GM18909 (cell line): ENCODE measurements around the gene RGPD6.
"Not testable (repeated sequence)": the region's sequence is repeated elsewhere in the genome, so short reads cannot be mapped to it uniquely, and the experiment has no call there.

ENCODE experiments used
- ATAC-seq: cut with Tn5 transposase; IDR thresholded peaks from one replicate; pipeline ENCODE4 v1.9.1; 2021; ENCODE audit warnings: mild to moderate bottlenecking; ENCODE audit not compliant: unreplicated experiment, poor library complexity

RGPD6 gene

DNA sequence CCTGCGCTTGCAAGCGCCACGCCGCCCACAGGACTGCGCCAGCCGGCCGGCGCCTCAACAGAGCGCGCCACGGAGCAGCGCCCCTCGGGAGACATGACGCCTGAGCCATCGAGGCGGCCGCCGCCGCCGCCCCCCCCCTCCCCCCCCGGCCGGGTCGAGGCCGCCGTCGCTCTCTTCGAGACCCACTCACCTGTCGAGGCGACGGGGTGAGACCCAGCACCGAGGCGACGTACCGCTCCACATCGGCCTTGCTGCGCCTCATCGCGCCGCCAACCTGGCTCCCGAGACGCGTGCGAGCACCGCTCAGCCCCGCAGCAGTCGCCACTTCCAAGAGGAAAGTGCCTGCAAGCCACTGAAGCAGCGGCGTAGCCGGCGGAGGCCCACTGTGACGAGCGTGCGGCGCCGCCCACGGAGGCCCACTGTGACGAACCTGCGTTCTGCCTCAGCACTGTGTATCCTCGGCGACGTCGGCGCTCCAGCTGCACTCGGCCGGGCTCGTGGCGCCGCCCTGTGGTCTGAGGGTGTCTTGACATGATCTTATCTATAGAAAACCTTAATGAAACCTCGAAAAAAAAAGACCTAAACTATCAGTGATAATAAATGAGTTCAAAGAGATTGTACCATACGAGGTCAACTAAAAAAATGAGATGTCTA, at the start of gene RGPD6:
Gene RGPD6 (minus strand): TSS at position 460 of the 654 bp plus-strand sequence. CDS start 198 bp downstream, at position 262.
- ATAC-seq = peak; percentile 97

DNA sequence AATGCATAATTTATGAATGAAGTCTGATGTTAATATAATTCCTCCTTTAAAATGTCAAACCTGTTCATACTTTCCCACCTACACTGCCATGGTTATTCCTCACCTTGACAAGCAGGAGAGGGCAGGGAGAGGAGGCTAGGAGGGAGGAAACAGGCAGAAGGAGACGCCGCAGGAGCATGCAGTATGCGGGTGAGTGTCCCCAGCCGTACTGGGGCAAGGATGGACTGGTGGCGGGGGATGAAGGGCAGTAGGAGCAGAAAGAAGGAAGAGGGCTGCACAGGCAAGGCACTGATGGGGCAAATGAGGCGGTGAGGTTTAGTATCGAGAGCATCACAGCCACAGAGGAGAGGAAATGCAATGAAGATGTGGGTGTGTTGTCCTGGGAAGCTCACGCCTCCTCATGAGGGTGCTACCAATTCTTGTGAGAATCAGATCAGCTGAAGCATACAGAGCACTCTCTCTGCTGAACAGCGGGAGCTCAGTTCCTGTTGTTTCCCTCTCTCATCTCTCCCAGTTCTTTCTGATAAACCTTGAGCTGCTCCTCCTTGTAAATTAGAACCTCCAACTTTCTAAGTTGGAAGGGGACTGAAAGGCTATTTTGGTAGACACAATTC, 42.4 kb upstream of the RGPD6 start:
- not testable (repeated sequence) for ATAC-seq

GRCh38 chr2:110613927-110614326, 36.9 kb upstream of the RGPD6 start:
- not testable (repeated sequence) for ATAC-seq

DNA sequence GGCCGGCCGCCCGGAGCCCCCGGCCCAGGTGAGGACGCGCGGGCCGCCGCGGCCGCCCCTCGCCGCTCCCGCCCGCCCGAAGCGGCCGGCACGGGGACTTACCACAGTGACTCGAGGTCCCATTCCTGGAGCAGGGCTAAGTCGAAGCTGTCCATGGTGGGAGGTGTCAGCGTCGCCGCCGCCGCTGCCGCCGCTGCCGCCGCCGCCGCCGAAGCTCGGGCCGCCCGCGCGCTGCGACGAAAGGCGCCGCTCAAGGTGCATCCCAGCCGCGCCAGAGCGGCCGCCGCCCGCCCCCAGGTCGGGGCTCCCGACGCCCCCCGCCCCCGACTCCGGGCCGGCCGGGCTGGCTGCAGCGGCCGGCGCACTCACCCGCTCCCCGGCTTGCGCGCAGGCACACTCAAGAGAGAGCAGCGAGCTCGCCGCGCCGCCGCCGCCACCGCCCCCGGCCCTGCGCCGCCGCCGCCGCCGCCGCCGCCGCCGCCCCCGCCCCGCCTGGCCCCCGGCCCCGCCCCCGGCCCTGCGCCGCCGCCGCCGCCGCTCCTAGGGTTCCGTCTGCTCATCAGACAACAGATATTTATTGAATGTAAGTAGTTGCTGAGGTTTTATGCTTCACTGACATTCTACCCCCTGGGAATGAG, 33.7 kb upstream of the RGPD6 start:
- not testable (repeated sequence) for ATAC-seq

GRCh38 chr2:110609843-110610612, 33.0 kb upstream of the RGPD6 start:
- not testable (repeated sequence) for ATAC-seq

- not testable (repeated sequence) for ATAC-seq
These were observed 31.9 kb upstream of the RGPD6 start for GRCh38 chr2:110608788-110609502.

- ATAC-seq = not testable (repeated sequence)
These were observed 28.0 kb upstream of the RGPD6 start for GRCh38 chr2:110605057-110605456.

GRCh38 chr2:110603917-110604591, 27.0 kb upstream of the RGPD6 start:
- ATAC-seq = not testable (repeated sequence)

DNA sequence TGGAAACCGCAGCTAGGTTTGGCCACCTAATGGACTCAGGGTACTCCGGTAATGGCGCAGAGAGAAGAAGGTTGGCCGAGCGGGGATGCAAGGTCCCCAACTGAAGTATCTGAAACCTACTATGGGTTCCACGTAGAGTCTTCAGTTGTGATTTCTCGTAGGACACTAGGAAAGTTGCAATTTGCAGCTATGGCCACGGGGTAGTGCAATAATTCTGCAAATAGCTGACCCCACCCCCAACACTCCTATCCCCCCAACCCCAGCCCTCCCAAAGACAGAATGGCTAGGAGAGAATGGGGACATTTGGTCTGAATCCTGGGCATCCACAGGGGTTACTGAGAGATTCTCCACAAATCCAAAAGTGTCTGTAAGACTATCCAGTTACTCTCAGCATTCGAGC, 25.1 kb upstream of the RGPD6 start:
- ATAC-seq = not testable (repeated sequence)

GRCh38 chr2:110591973-110592372, 15.0 kb upstream of the RGPD6 start:
- not testable (repeated sequence) for ATAC-seq

DNA sequence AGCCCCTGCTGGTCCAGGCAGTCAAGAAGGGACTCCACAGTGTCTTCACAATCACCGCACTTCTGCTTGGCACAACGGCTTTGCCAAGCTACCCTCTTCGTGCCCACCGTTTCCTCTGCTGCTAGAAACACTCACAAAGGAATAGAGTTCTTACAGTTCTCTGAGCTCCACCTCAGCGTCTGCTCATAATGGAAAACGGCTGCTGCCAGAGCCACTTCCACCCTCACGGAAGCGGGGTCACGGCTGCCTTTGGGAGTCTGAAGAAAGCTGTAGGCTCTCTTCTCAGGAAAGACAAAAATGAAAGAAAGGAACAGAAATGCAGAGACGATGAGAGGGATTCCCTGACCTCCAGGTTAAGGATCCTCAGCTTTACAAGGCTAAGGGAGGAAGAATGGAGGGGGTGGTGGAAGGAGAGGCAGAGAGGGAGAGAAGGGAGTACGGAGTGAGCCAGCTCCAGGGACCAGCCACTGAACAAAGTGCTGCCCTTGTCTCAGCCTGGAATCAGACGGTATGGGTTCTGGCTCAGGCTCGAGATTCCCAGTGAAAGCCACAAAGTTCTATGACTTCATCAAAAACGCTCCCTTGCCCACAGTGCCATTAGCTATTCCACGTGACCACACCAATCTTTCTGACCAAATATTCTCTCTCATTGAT, 12.8 kb upstream of the RGPD6 start:
- not testable (repeated sequence) for ATAC-seq

GRCh38 chr2:110588520-110588919, 11.5 kb upstream of the RGPD6 start:
- not testable (repeated sequence) for ATAC-seq

DNA sequence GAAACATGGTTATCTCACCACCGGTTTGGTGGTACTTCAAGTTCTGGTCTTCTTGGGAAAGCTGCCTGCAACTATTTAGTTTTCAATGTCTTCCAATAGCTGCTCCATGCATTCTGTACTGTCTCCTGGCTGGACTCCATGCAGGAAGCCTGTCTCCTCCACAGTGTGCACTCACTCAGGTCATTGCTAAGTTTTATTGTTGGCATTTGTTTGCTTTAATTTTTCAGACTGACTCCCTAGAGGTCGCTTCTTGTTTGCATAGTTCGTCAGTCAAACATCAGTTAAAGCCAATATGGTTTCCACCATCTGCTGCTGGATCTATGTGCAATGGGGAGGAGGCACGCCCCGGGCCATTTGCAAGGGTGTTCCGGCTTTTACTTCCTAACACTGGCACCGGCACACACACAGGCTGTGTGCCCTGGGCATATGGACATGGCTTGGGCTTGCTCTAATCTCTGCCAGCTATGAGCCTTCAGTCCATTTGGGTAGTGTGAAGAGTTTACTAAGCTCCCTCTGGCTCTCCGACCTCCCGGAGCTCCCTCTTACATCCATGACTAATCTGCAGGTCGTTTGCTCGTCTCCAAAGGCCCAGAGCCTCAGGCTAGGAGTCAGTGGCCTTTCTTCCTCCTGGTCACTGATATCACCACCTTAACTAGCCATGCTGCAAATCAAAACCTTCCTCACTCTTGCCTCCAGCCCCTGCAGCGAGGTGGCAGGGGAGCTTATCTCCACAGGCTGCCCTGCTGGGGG, 2.4 kb upstream of the RGPD6 start:
- not testable (repeated sequence) for ATAC-seq

DNA sequence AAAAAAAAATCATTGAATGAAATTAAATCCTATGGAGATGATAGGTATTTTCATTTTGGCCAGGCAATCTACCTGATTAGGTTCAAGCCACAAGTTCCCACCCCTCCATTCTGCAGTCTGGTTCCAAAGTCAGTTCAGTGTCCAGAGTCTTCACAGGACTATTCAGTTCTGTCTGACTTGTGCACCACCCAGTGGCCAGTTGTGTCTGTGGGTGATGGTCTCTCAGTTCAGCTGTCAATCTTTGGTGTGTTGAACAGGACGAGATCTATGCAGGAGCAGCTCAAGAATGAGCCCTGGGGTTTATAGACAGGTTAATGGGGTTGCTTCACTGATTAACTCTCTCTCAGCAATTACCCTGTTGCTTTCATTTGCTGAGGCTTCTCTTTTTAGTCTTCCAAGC, 1.4 kb upstream of the RGPD6 start:
- ATAC-seq = peak; percentile 61

DNA sequence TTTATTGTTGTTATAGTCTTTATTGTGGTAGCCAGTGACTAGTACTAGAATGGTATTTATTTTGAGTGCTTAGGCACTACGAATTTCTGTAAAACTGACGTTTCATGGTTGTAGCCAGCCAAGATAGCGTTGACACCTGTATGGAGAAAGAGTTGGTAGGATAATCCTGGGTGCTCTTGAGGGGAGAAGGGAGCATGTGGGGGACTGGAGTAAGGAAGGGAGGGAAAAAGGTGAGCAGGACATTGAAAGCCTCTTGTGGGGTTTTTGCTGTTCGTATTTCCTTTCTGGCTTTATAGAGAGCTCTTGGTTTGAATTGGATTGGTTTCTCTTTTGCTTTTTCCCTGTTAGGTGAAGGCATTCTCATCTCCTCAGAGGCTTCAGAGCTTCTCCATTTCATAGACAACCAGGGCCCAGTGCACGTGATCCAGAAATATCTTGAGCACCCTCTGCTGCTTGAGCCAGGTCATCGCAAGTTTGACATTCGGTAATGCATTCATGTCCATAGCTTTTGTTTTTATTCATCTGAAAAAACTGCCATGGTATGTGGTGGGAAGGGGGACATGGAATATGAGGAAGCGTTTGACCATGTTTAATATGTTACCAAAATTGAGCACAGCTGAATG, 77.2 kb downstream of the RGPD6 start:
- ATAC-seq = peak; percentile 81

DNA sequence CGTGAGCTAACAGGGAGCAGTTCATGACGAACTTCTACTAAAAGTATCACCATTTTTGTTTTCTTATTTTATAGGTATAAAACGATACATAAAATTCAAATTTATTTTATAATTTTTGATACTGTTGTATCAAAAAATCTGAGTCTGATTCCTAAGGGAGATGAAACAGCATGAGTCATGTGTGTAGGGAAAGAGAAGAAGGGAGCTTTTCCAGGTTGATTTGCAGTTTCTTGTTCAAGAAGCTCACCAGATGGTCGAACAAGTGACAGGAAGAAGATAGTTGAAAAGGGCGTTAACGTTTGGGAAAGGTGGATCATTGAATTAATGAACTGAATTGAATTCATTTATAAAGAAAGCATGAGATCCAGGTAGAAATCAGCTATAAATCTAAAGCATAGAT, 81.0 kb downstream of the RGPD6 start:
- ATAC-seq = not testable (repeated sequence)

GRCh38 chr2:110494488-110494887, 82.5 kb downstream of the RGPD6 start:
- not testable (repeated sequence) for ATAC-seq

GRCh38 chr2:110488991-110489390, 88.0 kb downstream of the RGPD6 start:
- not testable (repeated sequence) for ATAC-seq
